HG02943 (cell line): ENCODE measurements around the gene VWA5B1.

Experiments
- ATAC-seq: cut with Tn5 transposase; IDR thresholded peaks from one replicate; pipeline ENCODE4 v1.9.1; 2021; ENCODE audit warnings: mild to moderate bottlenecking, low read depth, moderate library complexity; ENCODE audit not compliant: unreplicated experiment

Gene VWA5B1

DNA sequence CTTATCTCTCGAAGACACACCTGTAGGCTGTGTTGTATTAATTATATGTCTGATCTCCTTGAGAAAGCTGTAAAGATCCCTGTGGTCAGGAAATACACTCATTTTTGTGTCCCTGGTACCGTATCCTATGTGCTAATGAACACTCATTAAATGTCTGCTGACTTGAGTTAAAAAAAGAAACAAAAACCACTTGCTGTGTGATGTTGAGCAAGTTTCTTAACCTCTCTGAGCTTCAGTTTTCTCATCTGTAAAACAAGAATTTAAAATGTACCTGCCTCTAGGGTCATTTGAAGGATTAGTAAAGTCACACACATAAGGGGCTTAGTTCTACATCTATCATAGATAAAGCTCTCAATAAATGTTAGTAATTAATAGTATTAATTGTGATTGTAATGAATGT lies 91.3 kb downstream of the VWA5B1 start:
- ATAC-seq = no peak

DNA sequence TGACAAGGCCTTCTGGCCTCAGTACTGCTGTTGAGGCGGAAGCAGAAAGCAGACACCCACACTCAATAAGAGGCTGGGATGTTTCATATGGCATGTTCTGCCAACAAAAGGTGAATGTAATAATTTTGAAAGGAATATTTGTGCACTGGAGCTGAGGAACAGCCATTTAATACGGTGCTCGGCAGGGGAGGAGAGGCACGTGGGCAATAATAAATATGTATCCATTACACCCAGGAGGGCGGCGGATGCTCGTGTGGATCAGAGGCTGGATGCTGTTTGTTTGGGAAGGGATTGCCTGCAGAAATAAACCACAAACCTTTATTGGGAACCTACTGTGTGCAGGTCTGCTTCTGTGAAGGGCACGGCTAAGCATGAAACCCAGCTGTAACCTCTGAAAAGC lies 92.0 kb downstream of the VWA5B1 start:
- no peak for ATAC-seq

DNA sequence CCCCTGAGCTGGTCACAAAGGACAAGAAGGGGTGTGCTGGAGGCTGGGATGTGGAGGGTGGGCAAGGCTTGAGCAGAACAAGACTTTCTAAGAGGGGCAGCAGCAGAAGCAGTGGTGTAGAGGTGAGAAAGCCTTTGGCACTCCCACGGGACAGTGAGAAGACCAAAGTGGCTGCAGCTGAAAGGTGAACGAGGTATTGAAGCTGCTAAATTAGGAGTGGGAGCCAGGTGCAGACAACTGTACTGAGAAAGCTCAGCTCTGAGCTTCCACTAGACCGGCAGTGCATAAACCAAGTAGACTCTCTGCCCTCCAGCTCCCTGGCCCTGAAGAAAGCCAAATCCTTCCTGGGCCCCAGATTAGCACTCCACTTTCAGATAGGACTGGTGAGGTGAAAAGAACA lies 93.0 kb downstream of the VWA5B1 start:
- ATAC-seq = no peak

DNA sequence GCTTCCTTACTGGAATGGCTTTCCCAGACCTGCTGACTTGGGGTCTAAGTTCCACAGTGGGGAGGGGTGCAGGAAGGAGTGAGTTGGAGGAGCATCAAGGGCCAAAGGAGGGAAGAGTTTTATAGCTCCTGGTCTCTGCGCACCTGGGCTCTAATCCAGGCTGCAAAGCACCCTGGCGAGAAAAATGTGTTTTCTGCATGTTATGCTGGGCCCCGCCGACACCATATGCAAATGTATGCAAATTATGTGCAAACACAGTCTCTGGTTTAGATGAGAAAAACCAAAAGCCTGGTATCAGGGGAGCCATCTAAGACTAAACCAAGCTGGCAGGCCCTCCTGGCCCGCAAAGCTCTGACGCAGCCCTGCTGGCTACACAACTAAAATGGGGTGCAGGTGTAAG lies 95.0 kb downstream of the VWA5B1 start:
- no peak for ATAC-seq

DNA sequence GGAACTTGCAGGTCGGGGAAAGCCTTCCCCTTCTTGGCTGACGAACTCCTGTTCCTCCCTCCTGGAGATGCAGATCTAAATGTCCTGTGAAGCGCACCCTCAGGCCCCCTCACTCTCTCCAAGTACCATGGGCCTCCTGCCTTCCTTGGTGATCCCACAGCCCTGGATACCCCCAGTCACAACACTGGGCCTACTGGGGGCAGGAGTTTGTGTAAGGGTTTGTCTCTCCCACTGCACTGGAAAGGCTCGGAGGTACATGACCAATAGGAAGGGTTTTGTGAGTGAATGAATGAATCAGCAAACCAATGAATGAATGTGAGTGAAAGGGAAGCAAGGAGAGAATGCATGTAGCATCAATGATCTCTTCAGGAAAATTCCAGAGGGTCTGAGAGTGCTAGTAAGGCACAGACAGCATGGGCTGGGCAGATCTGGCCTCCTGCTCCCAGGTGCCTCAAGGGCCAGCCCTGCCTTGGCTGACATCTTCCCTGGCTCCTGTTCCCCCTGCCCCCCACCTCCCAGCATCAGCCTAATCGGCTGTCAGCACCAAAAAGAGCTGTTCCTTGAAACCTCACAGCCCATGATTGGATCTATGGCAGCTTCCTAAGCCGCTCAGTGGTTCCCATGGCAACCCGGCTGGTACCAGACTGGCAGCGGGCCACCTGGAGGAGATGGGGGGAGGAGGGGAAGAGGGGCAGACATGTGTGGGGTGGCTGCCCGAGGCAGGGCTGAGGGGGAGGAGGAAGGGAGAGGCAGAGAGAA lies 95.8 kb downstream of the VWA5B1 start:
- ATAC-seq = no peak

DNA sequence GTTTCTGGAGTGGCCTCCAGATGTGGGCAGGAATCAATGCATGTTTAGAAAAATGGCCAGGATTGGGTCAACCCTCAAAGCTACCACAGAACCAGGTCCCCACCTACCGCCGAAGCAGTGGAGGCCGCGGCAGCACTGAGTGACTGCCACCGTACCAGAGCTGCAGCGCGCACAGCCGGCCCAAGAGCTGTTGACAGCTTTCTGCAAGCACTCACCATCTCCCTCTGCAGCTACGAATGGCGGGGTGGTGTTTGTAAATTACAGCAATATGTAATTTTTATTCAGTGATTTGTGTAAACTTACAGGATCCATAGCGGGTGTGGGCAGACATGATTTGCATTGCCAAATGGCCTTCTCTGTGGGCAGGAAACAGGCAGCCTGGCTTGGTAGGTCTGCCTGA lies 98.9 kb downstream of the VWA5B1 start:
- no peak for ATAC-seq

DNA sequence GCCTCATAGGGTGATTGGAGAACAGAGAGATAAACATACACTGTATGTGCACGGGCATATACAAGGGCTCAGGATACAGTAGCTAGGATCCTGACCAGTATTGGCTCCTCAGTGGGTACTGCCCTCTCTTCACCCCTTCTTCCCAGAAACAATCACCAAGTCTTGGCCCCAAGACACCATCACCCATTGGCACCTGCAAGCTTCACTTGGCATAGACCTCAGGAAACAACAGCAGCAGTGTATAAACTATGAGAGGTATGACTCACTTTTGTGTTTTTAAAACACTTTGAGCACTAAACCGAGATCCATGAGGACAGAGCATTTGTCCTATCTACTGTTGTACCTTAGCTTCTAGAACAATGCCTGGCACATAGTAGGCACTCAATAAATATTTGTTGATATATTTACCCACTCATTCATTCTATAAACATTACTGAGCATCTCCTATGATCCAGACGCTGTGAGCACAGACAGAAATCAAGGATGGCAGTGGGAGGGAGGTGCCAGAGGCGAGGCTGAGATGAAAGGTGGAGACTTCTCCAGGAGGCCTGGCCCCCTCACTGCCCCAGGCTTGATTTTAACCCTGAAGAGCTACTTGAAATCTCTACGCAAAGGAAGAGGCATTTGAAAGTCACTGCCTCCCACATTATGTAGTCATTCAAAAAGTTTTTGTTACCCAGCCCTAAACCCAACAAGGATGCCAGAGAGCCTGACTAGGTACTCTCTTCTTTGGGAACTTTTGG lies 100.1 kb downstream of the VWA5B1 start:
- no peak for ATAC-seq

DNA sequence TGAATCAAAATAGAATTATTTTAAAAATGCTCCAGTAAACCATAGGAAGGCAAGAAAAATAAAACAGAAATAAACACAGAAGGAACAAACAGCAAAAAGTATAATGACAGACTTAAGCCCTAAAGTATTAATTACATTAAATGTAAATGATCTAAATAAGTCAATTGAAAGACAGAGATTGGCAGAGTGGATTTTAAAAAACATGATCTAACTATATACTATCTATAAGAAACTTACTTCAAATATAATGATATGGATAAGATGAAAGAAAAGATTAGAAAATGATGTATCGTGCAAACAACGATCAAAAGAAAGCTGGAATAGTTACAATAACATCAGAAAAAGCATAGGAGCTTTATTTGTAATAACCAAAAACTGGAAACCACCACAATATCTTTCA lies 104.6 kb downstream of the VWA5B1 start:
- no peak for ATAC-seq

DNA sequence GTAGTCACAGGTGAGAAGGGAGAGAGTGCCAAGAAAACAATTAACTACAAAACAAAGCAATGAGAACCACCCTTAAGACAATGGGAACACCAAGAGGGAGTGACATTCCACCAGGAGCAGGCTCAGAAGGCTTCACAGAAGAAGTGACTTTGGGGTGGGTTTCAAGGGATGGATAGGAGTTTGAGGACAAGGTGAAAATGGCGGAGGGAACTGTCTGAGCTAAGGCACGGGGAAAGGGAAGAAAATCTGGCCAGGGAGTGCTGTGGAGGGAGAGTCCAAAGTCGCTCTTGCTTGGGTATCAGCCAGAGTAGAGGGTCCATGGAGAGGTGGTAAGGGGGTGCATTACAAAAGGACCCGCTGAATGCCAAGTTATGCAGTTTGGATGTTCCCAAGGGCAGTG lies 108.1 kb downstream of the VWA5B1 start:
- ATAC-seq = no peak

DNA sequence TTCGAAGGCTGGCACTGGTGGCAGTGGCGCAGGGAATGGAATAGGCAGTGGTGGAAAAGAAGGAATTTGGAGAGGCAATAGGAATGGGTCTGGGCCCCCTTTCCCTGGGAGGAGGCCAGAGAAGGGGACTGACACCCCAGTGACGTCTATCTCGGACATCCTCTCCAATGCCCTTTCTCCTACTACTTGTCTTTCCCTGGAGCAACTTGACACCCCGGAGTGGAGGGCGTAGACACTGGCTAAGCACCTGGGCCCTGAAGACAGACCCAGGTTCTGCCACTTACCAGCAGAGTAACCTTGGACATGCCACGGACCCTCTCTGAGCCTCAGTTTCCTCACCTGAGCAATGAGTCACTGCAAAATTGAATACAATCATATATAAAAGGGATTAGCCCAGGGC lies 108.5 kb downstream of the VWA5B1 start:
- no peak for ATAC-seq

DNA sequence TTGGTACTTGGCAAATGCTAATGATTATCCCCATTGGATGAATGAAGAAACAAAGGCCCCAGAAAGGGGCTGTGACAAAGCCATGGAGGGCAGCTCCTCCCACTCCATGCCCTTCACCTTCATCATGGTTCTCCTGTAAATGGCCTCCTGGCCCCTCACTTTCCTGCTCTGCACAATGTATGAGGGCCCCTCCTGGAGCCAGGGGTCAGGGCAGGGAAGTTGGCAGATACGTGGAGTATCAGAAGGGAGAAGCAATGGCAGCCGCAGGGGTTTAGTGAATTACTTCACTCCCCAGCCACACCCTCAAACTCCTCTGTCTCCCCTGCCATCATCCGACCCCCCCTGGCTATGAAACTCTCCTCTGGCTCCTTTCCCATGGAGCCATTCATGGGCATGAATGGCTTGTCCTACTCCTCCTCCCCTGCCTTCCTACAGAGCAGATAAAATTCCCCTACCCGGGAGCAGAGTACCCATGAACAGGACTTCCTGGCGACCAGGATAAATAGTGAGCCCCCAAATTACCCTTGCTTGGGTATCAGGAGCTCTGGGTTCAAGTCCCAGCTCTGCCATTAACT lies 109.0 kb downstream of the VWA5B1 start:
- ATAC-seq = no peak

DNA sequence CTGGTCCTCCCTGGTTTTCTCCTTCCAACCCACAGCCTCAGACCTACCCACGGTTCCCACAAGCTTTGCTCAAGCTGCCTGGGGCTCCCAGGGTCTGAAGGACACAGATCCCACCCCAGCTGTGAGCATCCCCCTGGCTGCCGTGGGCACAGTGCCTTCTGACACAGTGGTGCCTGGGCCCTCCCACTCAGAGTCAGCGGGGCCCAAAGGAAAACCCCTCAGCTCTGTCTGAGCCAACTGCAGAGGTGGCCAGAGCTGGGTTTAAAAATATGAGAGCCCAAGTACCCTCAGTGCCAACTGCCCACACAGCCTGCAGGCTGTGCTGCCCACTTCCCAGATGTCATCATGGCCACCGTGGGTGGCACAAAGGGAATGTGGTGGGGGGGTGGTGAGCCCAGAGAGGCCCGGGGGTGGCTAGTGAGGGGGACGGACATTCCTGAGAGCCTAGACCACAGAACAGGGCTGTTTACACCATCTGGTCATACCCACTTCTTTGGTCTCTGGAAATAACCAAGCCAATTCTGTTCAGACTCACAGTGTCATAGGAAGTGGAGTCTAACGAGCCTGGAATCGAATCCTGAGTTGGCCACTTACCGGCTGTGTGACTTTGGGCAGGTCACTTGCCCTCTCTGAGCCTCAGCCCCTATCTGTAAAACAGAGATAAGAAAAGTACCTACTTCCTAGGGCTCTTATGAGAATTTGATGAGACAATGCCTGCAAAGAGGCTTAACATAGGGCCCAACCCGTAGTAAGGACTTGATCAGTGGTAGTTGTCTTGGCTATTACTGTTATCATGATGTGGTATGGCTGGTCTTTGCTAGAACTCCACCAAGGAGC lies 109.9 kb downstream of the VWA5B1 start:
- ATAC-seq = no peak

DNA sequence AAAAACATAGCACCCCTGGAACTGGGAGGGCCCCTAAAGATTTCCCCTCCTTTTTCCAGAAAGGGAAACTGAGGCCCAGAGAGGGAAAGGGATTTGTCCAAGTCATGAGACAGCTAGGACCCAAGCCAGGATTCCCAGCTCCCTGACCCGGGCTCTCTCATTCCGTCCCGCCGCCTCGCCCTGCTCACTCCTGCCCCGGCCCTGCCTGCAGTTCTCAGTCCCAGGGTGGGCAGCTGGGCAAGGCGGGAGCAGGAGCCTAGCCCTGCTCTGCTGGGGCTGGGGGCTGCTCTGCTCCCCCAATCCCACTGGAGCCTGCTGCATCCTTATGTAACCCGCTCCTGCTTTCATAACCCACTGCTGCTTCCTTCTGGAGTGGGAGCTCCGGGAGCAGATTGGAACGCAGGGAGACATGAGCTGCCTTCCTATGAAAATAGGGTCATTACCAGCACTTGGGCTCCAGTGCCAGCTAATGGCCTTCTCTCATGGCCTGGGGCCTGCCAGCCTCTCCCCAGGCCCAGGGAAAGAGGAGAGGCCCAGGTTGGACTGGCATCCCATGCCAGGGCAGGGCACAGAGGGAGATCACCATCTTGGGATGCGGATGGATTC lies 110.8 kb downstream of the VWA5B1 start:
- no peak for ATAC-seq

DNA sequence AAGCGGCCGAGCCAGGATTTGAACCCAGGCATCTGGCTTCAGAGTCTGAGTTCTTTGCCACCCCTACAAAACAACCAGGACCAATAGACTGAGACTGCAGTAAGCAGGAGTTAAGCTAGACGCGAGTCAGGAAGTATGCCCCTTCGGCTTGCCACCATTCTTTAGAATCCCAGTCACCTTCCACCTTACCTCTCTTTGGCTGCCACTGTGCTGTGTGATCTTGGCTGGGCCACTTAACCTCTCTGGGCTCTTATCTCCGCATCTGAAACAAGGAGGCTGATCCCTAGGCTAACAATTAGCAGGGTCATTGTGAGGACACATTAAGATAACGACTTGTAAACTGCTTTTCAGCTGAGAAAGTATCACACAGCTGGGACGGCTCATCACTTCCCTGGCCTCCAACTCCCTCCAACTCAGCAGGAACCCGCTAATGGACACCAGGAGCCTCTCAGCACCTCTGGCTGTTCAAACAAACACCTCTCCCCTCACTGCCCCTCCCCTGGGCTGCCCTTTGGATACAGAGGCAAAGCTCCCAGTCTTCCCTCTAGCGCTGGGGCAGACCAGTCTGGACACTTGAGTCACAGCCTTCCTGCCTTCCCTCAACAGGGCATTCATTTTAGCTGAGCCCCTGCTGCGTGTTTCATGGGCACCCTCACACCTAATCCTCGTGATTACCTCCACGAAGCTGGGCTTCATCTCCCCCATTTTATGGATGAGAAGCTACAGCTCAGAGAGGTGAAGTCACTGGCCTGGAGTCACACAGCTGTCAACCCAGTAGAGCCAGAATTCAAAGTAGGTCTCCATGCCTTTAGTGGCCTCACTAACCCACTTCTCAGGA lies 112.1 kb downstream of the VWA5B1 start:
- ATAC-seq = no peak

DNA sequence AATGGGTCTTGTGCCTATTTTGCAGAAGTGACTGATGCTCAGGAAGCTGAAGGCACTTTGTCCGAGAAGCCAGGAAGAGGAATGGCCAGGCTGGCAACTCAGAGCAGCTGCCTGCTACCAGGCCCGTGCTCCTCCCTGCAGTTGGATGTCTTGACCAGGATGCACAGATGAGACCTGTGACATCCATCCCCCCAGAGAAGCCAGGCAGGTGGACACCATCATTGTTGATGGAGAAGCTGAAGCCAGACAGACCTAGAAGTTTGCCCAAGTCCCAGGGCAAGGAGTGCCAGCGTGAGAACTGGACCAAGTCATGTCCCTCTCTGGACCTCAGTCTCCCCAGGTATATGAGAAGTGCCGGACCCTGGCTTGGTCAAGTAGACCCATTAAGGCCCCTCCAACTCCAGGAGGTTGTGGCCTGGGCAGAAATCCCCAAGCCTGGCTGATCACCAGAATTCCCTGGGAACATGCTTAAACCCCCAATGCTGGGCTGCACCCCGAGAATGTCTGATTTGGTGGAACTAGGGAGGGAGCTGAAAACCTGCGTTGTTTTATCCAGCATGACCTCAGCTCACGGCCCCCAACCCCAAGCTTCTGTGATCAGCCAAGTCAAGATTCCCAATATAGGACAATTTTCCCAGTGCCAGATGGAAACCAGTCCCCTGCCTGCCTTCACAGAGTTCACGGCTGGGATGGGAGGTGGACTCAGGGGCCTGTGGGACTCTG lies 112.9 kb downstream of the VWA5B1 start:
- ATAC-seq = no peak

DNA sequence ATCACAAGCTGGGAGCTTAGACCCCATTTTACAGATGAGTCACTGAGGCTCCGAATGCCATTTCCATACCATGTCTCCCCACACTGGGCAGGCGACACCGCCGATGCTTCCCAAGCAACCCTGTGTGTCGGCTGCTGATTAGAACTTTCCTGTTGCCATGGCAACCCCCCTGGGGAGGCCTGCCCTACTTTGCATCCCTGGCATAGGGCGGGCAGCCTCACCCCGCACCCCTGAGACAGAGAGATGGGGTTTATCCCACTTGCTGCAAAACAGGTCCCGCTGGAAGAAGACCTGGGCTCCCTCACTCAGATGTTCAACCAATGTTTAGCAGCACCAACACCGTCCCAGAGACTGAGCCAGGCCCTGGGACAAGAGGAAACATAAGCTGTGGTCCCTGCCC lies 113.8 kb downstream of the VWA5B1 start:
- no peak for ATAC-seq
